ENCODE results near the gene OSBPL3.

The OSBPL3 gene

DNA sequence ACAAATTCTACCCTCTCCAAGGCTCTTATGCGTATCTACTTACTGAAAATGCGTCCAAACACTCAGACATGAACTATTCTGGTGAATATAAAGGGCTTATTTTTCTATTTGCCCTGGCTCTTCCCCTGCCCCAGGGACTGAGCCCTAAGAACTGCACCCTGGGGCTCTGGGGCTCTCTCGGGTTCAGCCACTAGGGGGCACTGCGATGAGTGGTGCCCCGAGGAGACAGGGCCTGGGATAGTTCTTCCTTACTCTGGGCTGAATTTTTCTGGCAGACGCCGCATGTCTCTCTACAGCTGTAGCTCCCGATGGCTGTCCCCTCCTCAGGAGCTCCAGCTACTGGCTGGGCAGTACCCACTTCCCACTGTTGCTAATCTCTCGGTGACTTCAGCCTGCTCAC lies 191.9 kb downstream of the OSBPL3 start:
- Histone ChIP-seq H3K4me2 (ENCODE audit: low read depth, low read length) (no peak overlapping the region), H3K27ac (ENCODE audit: low read length) (no peak overlapping the region), H4K20me1 (ENCODE audit: insufficient read depth, low read length) (no peaks in the 10 kb centered on the region), H3K9ac (ENCODE audit: low read length) (no peak overlapping the region), H3K36me3 (replicated peaks; ENCODE audit: insufficient read depth, low read length) (no peaks in the 10 kb centered on the region), H3K9me2 (replicated peaks; ENCODE audit: insufficient read depth, low read length) (no peaks in the 10 kb centered on the region), H3K4me1 (ENCODE audit: low read length) (no peaks in the 10 kb centered on the region), H2AFZ (ENCODE audit: low read length) (no peak overlapping the region), H3K79me2 (ENCODE audit: low read length) (no peaks in the 10 kb centered on the region), H3K4me3 (ENCODE audit: low read length) (no peak overlapping the region), H3K9me3 (replicated peaks; ENCODE audit: insufficient read depth, low read length) (no peaks in the 10 kb centered on the region), H3F3A (ENCODE audit: insufficient read depth, low read length) (no peaks in the 10 kb centered on the region), H3K27me3 (replicated peaks; ENCODE audit: insufficient read depth, low read length) (no peaks in the 10 kb centered on the region)
- no peak for DNase-seq
- TF ChIP-seq, protein P1, sequence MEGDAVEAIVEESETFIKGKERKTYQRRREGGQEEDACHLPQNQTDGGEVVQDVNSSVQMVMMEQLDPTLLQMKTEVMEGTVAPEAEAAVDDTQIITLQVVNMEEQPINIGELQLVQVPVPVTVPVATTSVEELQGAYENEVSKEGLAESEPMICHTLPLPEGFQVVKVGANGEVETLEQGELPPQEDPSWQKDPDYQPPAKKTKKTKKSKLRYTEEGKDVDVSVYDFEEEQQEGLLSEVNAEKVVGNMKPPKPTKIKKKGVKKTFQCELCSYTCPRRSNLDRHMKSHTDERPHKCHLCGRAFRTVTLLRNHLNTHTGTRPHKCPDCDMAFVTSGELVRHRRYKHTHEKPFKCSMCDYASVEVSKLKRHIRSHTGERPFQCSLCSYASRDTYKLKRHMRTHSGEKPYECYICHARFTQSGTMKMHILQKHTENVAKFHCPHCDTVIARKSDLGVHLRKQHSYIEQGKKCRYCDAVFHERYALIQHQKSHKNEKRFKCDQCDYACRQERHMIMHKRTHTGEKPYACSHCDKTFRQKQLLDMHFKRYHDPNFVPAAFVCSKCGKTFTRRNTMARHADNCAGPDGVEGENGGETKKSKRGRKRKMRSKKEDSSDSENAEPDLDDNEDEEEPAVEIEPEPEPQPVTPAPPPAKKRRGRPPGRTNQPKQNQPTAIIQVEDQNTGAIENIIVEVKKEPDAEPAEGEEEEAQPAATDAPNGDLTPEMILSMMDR (IDR thresholded peaks at IDR 0.05; ENCODE audit: low read length), result peak; percentile 41
- TF ChIP-seq EZH2phosphoT487 (IDR thresholded peaks at IDR 0.05; ENCODE audit: low read length), result no peak

GRCh38 chr7:24786941-24787340 lies 193.0 kb downstream of the OSBPL3 start:
- Histone ChIP-seq H4K20me1 (ENCODE audit: insufficient read depth, low read length) (no peaks in the 10 kb centered on the region), H3K4me2 (ENCODE audit: low read depth, low read length) (no peak overlapping the region), H2AFZ (ENCODE audit: low read length) (no peak overlapping the region), H3K27me3 (replicated peaks; ENCODE audit: insufficient read depth, low read length) (no peaks in the 10 kb centered on the region), H3K27ac (ENCODE audit: low read length) (no peak overlapping the region), H3K4me1 (ENCODE audit: low read length) (no peaks in the 10 kb centered on the region), H3K79me2 (ENCODE audit: low read length) (no peaks in the 10 kb centered on the region), H3K9me3 (replicated peaks; ENCODE audit: insufficient read depth, low read length) (no peaks in the 10 kb centered on the region), H3F3A (ENCODE audit: insufficient read depth, low read length) (no peaks in the 10 kb centered on the region), H3K4me3 (ENCODE audit: low read length) (no peak overlapping the region), H3K9ac (ENCODE audit: low read length) (no peak overlapping the region), H3K9me2 (replicated peaks; ENCODE audit: insufficient read depth, low read length) (no peaks in the 10 kb centered on the region), H3K36me3 (replicated peaks; ENCODE audit: insufficient read depth, low read length) (no peaks in the 10 kb centered on the region)
- DNase-seq, result no peak
- TF ChIP-seq, protein P1 (IDR thresholded peaks at IDR 0.05; ENCODE audit: low read length), result no peak
- TF ChIP-seq EZH2 (optimal IDR thresholded peaks at IDR 0.05; ENCODE audit: low read depth, low read length), result no peak
- TF ChIP-seq EZH2phosphoT487 (IDR thresholded peaks at IDR 0.05; ENCODE audit: low read length), result no peak

DNA sequence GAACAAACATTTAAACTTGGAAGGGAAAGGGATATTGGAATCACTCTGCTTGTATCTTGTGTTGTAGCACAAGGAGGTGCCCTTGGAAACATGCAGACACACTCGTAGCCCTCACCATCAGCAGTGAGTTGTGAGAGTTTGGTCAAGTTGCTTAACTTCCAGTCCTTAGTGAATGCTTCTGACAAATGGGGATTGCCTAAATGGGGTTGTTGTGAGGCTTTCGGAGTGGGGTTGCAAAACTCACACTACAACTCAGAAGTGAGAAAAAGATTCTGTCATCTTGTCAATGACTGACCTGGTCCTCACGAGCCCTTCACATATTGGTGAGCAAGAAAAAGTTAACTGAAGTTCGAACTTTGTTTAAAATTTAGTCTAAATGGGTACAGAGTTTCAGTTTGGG lies 193.7 kb downstream of the OSBPL3 start:
- Histone ChIP-seq H3K36me3 (replicated peaks; ENCODE audit: insufficient read depth, low read length) (no peaks in the 10 kb centered on the region), H3K4me1 (ENCODE audit: low read length) (no peaks in the 10 kb centered on the region), H3K79me2 (ENCODE audit: low read length) (no peaks in the 10 kb centered on the region), H3K27me3 (replicated peaks; ENCODE audit: insufficient read depth, low read length) (no peaks in the 10 kb centered on the region), H3K4me2 (ENCODE audit: low read depth, low read length) (no peak overlapping the region), H4K20me1 (ENCODE audit: insufficient read depth, low read length) (no peaks in the 10 kb centered on the region), H2AFZ (ENCODE audit: low read length) (no peak overlapping the region), H3K27ac (ENCODE audit: low read length) (no peak overlapping the region), H3F3A (ENCODE audit: insufficient read depth, low read length) (no peaks in the 10 kb centered on the region), H3K9me3 (replicated peaks; ENCODE audit: insufficient read depth, low read length) (no peaks in the 10 kb centered on the region), H3K9ac (ENCODE audit: low read length) (no peak overlapping the region), H3K9me2 (replicated peaks; ENCODE audit: insufficient read depth, low read length) (no peaks in the 10 kb centered on the region), H3K4me3 (ENCODE audit: low read length) (no peak overlapping the region)
- TF ChIP-seq EZH2 (optimal IDR thresholded peaks at IDR 0.05; ENCODE audit: low read depth, low read length), result no peak
- TF ChIP-seq EZH2phosphoT487 (IDR thresholded peaks at IDR 0.05; ENCODE audit: low read length), result no peak
- TF ChIP-seq, protein P1 (IDR thresholded peaks at IDR 0.05; ENCODE audit: low read length), result no peak
- no peak for DNase-seq

Data from MM.1S (cell line).